GM19240 (cell line): ENCODE measurements around the gene SNORC.

Experiments
- DNase-seq: peaks from one replicate; pipeline ENCODE4 v3.0.0; 2011; ENCODE audit warnings: low spot score; ENCODE audit not compliant: insufficient read length

The SNORC gene

GRCh38 chr2:232926431-232926939, 56.4 kb downstream of the SNORC start:
- DNase-seq: no peak

DNA sequence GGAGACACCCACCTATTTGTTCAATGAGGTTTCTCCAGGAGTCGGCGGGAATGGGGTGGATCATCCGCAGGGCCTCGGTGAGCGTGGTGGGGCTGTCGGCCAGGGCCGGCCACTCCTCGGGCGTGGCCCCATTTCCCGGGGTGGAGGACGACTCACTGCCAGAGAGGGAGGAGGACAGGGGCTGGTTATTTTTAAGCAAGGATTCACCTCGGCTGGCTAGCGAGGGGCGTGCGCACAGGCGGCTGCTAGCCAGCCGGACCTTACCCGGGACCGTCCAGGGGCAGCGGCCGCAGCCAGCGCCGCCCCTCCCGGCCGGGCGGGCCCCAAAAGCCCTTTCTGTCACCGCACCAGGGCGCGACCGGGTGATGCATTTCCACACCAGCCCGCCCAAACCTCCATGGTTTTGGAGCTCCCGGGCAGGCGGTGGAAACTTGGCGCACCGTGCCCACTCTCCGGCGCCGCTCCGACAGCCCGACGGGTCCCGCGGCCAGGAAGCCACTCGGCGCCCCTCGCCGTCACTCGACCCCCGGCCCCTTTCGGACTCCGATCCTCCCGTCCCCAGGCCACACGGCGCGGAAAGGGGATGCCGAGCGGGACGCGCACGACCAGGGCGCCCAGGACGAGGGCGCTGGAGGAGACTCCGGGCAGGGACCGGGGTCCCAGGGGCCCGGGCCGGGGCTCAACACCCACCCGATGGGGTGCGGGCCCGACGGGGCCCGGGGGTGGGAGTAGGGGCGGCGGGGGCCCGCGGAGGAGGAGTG, 57.1 kb downstream of the SNORC start:
- DNase-seq: no peak

- no peak for DNase-seq
Measured at GRCh38 chr2:232927793-232928550, 57.9 kb downstream of the SNORC start.
